GM21737 (cell line): ENCODE measurements around the gene SHISA7.

Experiments used
- ATAC-seq: cut with Tn5 transposase; IDR thresholded peaks from one replicate; pipeline ENCODE4 v1.9.1; 2021; ENCODE audit warnings: mild to moderate bottlenecking, moderate library complexity; ENCODE audit not compliant: unreplicated experiment

SHISA7 gene

DNA sequence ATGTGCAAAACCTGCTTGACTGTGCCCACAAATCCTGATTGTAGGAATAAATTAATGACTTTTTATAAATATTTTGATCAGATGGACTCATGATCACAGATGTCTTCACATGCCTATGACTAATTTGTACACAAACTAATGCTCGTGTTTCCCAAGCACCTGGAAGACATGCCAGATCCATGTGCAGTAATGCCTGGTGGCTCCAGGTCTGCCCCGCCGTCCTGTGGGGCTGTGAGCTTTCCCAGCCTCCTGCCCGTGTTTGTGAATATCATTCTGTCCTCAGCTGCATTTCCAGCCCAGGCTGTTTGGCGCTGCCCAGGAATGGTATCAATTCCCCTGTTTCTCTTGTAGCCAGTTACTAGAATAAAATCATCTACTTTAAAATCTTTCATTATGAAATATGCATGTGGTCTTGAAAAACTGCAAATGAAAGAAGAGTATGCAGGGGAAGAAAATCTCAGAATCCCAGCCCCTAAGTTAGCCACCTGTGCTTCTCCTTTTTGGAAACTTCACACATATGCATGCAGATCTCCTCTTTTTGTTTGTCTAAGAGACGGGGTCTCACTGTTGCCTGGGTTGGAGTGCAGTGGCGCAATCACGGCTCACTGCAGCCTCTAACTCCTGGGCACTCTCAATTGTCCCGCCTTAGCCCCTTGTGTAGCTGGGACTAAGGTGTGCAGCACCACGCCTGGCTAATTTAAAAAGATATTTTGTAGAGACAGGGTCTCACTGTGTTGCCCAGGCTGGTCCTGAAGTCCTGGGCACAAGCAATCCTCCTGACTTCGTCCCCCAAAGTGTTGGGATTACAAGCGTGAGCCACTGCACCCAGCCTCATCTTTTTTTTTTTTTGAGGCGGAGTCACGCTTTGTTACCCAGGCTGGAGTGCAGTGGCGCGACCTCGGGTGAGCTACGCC, 51.1 kb downstream of the SHISA7 start:
- ATAC-seq, result no peak

- no peak for ATAC-seq
Measured at GRCh38 chr19:55391191-55391670, 51.9 kb downstream of the SHISA7 start.

DNA sequence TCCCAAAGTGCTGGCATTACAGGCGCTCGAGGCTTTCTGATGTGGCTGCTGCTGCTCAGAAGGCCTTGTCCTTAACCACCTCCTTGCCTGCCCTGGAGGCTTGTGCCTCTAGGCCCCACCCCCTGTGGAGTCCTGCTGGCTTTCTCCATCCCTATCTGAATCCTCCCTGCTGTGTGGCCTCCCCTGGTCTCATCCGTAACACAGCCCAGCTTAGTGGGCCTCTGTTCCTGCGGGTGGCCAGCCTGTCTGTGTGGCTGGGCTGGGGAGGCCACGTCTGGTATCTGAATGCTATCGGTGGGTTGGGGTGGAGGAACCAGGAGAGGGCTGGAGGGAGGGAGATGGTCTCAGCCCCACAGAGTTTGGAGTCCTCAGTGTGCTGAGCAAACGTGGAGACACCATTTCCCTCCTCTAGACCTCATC, 52.6 kb downstream of the SHISA7 start:
- ATAC-seq, result no peak

DNA sequence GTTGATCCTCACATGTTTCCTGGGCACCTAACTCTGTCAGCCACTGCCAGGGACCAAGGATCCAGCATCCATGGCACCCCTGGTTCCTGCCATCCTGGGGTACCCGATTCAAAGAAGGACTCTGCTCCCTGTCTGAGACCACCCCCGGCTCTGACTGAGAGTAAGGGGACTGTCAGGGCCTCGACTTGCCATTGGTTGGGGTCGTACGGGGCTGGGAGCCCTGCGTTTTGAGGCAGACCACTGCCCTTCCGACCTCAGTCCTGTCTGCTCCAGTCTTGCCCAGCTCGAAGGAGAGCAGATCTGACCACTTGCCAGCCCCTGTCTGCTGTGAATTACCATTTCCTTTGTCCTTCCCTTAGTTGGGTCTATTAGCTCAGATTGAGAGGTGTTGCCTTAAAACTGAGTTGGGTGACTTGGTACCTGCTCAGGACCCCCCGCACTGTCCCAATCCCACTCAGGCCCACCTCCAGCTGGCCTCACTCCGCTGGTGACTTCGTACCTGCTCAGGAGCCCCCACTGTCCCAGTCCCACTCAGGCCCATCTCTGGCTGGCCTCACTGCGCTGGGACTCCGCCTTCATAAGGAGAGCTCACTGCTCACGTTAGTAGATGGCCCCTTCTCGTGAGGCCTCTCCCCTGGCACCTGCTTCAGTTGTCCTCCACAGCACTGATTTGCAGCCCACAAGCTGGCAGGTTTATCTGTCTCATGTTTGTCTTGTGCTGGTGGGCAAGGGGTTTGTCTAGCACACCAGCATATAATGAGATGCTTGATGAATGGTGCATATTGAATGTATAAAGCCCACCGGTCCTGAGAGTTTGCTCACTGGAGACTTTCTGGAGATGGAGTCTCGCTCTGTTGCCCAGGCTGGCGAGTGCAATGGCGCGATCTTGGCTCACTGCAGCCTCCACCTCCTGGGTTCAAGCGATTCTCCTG, 53.4 kb downstream of the SHISA7 start:
- no peak for ATAC-seq

DNA sequence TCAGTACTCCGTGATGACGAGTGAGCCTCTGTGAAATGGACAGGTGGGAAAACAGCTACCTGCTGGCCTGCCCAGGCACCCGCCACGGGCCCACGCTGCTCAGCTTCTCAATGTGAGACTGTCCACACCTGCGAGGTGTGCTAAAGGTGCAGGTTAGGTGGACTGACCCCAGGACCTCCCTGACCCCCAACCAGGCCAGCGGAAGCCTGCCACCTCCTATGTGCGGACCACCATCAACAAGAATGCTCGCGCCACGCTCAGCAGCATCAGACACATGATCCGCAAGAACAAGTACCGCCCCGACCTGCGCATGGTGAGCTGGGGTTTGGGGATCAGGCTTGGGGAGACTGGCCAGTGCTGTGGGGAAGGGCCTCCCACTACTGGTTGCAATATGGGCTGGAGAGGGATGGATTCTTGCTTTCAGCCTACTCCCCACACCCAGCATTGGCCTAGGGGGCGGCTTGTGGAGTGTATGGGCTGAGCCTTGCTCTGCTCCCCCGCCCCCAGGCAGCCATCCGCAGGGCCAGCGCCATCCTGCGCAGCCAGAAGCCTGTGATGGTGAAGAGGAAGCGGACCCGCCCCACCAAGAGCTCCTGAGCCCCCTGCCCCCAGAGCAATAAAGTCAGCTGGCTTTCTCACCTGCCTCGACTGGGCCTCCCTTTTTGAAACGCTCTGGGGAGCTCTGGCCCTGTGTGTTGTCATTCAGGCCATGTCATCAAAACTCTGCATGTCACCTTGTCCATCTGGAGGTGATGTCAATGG, 55.2 kb downstream of the SHISA7 start:
- ATAC-seq, result no peak

DNA sequence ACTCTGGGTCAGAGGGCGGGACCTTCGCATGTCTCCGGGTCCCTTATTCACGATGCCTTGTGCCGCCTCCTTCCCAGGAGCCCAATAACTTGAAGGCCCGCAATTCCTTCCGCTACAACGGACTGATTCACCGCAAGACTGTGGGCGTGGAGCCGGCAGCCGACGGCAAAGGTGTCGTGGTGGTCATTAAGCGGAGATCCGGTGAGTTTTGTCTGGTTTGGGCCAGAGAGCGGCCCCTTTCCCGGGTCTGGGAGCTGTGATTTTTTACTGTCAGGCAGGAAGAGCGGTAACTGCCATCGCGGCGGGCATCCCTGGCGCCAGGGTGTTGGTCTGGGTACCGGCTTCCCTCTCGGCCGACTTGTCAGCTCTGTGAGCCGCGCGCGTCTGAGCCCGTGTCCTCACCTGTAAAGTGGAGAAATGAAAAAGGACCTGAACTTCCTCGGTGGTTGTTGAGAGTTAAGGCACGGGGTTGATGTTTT, 56.6 kb downstream of the SHISA7 start:
- no peak for ATAC-seq

DNA sequence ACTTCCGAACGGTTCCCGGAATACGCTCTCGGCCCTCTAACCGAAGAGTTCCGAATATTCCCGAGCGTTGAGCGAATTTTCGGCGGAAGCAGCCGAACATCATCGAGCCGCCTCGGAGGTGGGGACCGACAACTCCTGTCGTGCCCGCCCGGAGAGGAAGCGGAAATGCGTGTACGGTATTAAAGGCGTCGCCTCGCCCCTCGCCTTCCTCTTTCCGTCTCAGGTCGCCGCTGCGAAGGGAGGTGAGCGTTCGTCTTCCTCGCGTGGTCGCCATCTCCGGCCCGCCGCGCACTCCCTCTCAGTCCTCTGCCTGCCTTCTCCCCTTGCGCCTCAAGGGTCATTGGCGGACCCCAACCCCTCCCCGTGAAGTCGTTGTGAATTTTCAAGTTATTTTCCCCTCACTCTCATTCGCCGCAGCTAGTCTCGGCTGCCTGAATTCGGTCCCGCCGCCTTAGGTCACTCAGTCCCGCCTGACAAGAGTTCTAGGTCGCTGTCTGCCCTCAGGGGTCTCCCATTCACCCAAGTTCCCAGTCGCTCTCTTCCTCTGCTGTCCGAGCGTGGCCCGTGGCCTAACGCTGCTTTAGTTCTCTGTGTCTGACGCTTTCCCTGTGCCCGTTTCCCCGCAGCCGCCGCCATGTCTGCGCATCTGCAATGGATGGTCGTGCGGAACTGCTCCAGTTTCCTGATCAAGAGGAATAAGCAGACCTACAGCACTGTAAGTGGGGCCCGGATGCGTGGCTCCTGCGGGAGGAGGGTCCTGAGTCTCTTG, 57.2 kb downstream of the SHISA7 start, which contains the start of gene RPL28:
RPL28 (plus strand) TSS at position 209 of the 769 bp plus-strand sequence; CDS start at position 635, 426 bp downstream.
- ATAC-seq, result peak; percentile 60

DNA sequence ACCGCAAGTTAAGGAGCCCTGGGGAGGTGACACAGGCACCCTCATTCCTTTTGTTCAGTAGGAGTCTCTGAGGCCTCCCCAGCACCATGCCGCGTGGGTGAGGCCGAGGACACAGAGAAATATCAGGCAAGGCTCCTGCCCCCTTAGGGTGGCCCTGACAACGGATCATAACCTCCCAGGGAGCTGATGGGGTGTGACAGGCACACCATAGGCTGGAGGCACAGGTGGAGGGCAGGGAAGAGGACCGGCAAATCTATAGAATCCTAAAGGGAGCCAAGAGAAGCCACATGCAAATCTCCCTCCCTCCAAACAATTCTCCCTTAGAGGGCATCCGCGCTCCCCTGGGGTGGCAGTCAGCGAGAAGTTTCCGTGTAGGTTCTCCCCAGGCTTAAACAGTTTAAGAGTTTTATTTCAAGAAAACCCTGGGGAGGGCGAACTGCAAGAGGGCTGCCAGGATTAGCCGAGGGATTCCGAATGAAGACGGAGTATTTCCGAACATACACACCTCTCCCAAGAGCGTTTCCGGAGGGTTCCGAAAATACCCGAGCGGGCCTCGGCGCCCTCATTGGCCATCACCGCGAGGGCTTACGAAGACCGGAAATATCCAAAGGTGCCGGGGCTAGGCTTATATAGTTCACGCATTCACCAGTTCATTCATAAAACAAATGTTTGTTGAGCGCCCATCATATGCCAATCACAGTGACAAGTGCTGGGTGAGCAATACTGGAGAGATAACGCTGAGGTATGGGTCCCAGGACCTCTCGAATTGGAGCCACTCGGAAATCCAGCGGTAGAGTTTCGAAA, 58.0 kb downstream of the SHISA7 start:
- ATAC-seq, result peak; percentile 47

DNA sequence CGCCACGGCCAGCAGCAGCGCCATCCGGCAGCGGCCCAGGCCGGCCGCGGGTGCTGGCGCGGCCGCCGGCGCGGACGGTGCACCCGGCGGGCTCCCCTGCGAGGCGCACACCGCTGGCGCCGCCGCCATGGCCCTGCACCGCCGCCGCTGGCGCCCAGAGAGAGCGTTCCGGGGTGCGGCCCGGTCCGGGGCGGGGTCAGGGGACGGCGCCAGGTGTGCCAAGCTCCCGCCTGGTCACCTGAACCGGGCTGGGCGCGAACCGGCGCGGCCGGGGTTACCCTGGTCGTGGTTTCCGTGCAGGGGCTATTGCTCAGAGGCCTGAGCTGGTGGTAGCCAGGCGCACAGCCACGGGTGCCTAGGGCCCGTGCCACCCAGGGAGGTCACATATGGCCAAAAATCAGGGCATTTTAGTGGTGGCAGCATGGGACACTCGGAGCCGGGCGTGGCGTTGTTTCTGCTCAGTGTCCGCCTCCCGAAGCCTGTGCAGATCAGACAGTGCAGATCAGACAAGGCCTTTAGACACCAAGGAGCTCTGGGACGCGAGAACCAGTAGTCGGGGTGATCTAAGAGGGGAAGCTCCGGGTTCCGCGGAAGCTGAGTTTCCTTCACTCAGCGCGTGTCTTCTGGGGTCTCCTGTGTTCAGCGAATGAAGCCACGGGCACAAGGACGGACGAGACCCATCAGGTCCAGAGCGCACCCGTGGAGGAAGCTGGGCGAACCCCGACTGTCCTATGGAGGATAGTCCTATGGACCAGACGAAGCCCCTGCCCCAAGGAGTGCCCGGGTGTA, 58.8 kb downstream of the SHISA7 start, which contains the start of gene TMEM238:
TMEM238 (minus strand) TSS at position 162 of the 789 bp plus-strand sequence; CDS start at position 129, 33 bp downstream.
- ATAC-seq, result no peak

DNA sequence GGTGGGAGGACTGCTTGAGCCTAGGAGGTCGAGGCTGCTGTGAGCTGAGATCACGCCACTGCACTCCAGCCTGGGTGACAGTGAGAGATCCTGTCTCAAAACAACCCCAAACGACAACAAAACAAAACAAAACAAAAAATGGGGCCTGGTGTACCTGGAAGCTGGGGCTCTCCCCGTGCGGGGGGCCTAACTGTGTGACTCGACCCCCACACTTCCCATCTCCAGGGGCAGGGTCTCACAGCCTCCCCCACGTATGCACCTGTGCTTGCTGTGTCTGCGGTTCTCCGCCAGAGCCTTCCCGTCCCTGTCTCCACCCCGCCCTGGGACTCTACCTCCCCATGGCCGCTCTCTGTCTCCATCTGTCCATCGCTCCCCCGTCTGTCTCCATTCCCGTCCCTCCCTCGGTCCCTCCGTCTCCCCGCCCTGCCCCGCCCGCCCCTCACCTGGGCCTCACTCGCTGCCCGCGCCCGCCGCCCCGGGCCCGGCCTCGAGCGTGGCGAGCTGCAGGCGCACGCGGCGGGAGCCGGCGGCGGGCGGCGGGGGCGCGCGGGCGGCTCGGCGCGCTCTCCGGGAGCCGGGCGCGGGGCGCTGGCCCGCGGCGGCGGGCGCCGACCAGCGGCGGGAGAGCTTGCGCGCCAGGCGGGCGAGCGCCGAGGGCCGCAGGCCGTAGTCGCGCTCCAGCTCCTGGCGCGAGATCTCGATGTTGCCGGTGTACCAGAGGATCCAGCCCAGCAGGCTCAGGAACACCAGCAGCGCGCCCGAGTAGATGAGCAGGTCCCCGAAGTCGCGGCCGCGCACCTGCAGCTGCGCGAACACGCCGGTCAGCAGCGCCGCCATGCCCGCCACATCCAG, 59.6 kb downstream of the SHISA7 start:
- ATAC-seq, result no peak

GRCh38 chr19:55382522-55383054, 60.5 kb downstream of the SHISA7 start:
- ATAC-seq, result no peak

GRCh38 chr19:55382013-55382412, 61.1 kb downstream of the SHISA7 start:
- ATAC-seq, result no peak

DNA sequence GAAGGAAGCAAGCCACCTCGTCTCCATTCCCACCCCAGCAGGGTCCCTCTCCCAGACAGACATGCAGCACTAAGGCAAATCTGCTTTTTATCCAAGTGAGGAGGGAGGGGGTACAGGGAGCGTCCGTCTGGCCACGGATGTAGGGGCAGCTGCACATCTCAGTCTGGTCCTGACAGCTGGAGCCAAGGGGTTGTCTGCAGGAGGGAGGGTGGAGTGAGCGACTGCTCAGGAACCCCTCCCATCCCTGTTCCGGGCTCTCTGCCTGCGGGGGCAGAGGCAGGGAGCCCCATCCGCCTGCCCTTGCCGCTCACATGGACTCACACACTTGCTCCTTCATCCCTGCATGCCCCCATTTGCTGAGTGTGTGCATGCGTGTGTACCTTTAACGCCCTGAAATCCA, 63.9 kb downstream of the SHISA7 start:
- no peak for ATAC-seq
